ENCODE results near the gene FBXO28. TPM values are rescaled to one million over a fixed set of nuclear protein-coding genes. Genes with fewer than 3 reads are reported as not detected.

FBXO28 gene
- total RNA-seq, 4 donors from 2014 or later = 16.7 to 21.3 (median 18.8) TPM

DNA sequence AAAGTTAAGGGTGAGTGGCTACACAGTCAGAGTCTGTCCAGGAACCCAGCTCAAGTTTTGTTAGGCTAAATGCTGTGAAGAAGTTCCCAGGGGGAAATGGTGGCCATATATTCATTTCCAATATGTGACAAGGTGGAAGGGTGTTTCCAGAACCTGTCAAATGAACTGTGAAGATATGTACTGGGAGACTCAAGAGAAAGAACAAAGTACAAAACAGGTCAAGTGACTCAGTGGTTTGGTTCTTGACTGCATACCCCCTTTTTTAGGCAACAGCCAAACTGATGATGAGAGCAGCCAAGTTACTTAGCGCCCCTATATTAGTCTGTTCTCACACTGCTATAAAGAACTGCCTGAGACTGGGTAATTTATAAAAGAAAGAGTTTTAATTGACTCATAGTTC, 18.6 kb upstream of the FBXO28 start:
- no peak overlapping the region for H3K27ac ChIP-seq
- H3K27me3 ChIP-seq = no peaks in the 10 kb centered on the region
- no peak for DNase-seq (ENCODE audit: low spot score in 2 of 2)
- no peaks in the 10 kb centered on the region for H3K4me1 ChIP-seq
- H3K4me3 ChIP-seq = no peak overlapping the region
- no peaks in the 10 kb centered on the region for H3K9me3 ChIP-seq
- no peak for TF ChIP-seq EP300 (IDR thresholded peaks at IDR 0.05)
- TF ChIP-seq, protein P1, sequence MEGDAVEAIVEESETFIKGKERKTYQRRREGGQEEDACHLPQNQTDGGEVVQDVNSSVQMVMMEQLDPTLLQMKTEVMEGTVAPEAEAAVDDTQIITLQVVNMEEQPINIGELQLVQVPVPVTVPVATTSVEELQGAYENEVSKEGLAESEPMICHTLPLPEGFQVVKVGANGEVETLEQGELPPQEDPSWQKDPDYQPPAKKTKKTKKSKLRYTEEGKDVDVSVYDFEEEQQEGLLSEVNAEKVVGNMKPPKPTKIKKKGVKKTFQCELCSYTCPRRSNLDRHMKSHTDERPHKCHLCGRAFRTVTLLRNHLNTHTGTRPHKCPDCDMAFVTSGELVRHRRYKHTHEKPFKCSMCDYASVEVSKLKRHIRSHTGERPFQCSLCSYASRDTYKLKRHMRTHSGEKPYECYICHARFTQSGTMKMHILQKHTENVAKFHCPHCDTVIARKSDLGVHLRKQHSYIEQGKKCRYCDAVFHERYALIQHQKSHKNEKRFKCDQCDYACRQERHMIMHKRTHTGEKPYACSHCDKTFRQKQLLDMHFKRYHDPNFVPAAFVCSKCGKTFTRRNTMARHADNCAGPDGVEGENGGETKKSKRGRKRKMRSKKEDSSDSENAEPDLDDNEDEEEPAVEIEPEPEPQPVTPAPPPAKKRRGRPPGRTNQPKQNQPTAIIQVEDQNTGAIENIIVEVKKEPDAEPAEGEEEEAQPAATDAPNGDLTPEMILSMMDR (IDR thresholded peaks at IDR 0.05) = no peak
- TF ChIP-seq POLR2A (IDR thresholded peaks at IDR 0.05) = no peak
- no peaks in the 10 kb centered on the region for H3K36me3 ChIP-seq
- 87 to 90% methylated on average over 1 of the region's 1 CpG for WGBS, 2 donors

DNA sequence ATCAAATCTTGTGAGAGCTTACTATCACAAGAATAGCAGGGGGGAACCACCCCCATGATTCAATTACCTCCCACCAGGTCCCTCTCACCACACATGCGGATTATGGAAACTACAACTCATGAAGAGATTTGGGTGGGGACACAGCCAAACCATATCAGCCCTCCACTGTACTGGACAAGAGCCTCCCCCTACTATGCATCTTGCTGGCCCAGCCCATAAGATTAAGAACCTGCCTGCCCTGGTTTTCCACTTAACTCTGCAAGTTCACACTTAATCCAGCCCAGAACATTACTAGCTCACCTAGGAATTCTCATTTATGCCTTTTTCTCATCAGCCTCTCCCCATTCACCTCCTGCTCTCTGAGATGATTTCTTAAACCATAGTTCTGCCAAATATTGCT, 18.0 kb upstream of the FBXO28 start:
- H3K4me1 ChIP-seq = no peaks in the 10 kb centered on the region
- TF ChIP-seq POLR2A (IDR thresholded peaks at IDR 0.05) = no peak
- TF ChIP-seq, protein P1 (IDR thresholded peaks at IDR 0.05) = no peak
- no peak for TF ChIP-seq EP300 (IDR thresholded peaks at IDR 0.05)
- no peaks in the 10 kb centered on the region for H3K27me3 ChIP-seq
- H3K9me3 ChIP-seq = no peaks in the 10 kb centered on the region
- no peak overlapping the region for H3K27ac ChIP-seq
- H3K4me3 ChIP-seq = no peak overlapping the region
- no peaks in the 10 kb centered on the region for H3K36me3 ChIP-seq
- DNase-seq (ENCODE audit: low spot score in 2 of 2) = no peak
- WGBS, 2 donors = 63 to 92% methylated on average over 1 of the region's 1 CpG

DNA sequence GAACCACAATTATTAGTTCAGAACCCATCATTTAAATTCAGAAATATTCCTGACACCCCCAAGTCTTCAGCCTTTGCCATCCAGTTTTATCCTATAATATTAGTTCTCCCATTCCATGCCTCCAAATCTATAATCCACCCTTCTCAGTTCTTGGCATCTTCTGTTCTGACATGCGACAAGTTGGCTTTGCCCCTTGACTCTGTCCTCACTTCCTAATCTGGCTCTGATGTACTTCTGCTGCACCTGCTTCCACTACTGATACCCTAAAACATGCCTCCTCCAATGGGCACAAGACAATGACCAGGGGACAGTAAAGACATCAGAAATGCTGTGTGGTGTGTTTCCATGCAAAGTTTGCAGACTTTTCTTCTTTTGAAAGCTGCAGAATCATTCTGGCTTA, 17.1 kb upstream of the FBXO28 start:
- Histone ChIP-seq H3K9me3 (no peaks in the 10 kb centered on the region), H3K4me1 (no peaks in the 10 kb centered on the region), H3K27ac (no peak overlapping the region), H3K27me3 (no peaks in the 10 kb centered on the region), H3K36me3 (no peaks in the 10 kb centered on the region), H3K4me3 (no peak overlapping the region)
- TF ChIP-seq EP300 (IDR thresholded peaks at IDR 0.05) (no peak), POLR2A (IDR thresholded peaks at IDR 0.05) (no peak)
- TF ChIP-seq, protein P1 (IDR thresholded peaks at IDR 0.05) = no peak
- DNase-seq (ENCODE audit: low spot score in 2 of 2) = no peak
- 81 to 91% methylated on average over 1 of the region's 1 CpG for WGBS, 2 donors

DNA sequence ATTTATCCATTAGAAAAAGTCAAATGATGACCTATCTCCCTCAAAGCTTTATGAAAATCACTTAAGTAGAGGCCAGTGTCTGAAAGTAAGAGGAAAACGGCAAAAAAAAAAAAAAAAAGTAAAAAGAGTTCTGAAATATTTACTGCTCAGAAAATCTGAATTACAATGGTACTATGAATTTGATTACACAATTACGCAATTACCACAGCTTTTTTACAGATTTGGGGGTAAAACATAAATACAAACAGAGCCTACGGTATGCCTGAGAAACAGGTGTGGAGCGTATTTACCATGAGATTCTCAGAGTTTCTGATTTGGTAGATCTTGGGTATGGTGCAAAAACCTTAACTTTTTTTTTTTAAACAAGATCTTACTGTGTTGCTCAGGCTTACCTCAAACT, 15.9 kb upstream of the FBXO28 start:
- H3K27ac ChIP-seq = no peak overlapping the region
- no peak for TF ChIP-seq EP300 (IDR thresholded peaks at IDR 0.05)
- TF ChIP-seq, protein P1 (IDR thresholded peaks at IDR 0.05) = no peak
- no peak for TF ChIP-seq POLR2A (IDR thresholded peaks at IDR 0.05)
- WGBS, 2 donors = 89 to 94% methylated on average over 4 of the region's 4 CpGs
- no peaks in the 10 kb centered on the region for H3K36me3 ChIP-seq
- no peaks in the 10 kb centered on the region for H3K27me3 ChIP-seq
- no peaks in the 10 kb centered on the region for H3K4me1 ChIP-seq
- no peaks in the 10 kb centered on the region for H3K9me3 ChIP-seq
- no peak for DNase-seq (ENCODE audit: low spot score in 2 of 2)
- H3K4me3 ChIP-seq = no peak overlapping the region

DNA sequence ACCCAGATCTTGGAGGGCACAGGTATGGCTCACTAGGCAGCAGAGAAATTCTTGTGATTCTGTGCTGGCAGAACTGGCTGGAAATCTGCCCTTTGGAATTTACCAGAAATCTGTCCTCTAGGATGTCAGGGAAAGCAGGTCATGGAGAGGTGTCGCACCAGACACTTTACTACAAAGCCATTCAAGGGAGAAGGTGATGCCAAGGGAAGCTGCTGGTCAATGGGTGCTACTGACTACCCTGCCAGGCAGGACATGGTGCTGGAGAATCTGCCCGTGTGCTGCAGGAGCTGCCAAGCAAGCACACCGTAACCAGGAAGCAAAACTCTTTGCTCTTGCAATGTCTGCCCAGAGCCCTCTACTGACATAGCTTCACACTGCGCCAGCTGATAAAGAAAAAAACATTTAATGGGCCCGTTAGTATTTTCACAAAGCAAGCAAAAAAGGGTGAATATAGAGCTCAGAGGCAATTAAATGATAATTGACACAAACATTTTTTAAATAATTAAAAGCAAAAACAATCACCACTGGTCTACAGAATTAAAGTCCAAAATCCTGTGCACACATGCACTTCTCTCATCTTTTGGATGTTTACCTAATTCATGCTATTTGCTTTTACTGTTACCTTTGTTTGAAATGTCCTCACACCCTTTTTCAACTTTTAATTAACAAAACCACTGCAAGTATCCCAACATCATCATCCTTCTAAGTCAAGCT, 7.2 kb upstream of the FBXO28 start:
- Histone ChIP-seq H3K36me3 (no peaks in the 10 kb centered on the region), H3K27me3 (peaks cover 0 to 14% of the 10 kb centered on the region in 2 donors), H3K4me1 (no peaks in the 10 kb centered on the region), H3K9me3 (no peaks in the 10 kb centered on the region), H3K27ac (no peak overlapping the region), H3K4me3 (no peak overlapping the region)
- TF ChIP-seq POLR2A (IDR thresholded peaks at IDR 0.05) (no peak), EP300 (IDR thresholded peaks at IDR 0.05) (no peak)
- TF ChIP-seq, protein P1 (IDR thresholded peaks at IDR 0.05) = no peak
- no peak for DNase-seq (ENCODE audit: low spot score in 2 of 2)
- WGBS, 2 donors = 33 to 34% methylated on average over 5 of the region's 5 CpGs

All from tibial nerve (tissue), 4 donors.